ENCODE data around the gene SDK2.

Gene SDK2

GRCh38 chr17:73292031-73292531 is 352.2 kb downstream of the SDK2 start:
- Histone ChIP-seq H3K36me3 (peaks cover 4% of the 10 kb centered on the region; the same call in 1 of the 2 replicates), H3K4me1 (peaks cover 3% of the 10 kb centered on the region; the same call in 1 of the 2 replicates), H3K9me3 (no peaks in the 10 kb centered on the region), H3K27me3 (no peaks in the 10 kb centered on the region), H3K4me3 (ENCODE audit: low read depth, low read length) (no peak overlapping the region)
- no peak for TF ChIP-seq CTCF (IDR thresholded peaks at IDR 0.05; ENCODE audit: low read depth, low read length)
- no peak for DNase-seq

GRCh38 chr17:73291260-73291801 is 352.9 kb downstream of the SDK2 start:
- TF ChIP-seq CTCF (IDR thresholded peaks at IDR 0.05; ENCODE audit: low read depth, low read length): no peak
- Histone ChIP-seq H3K4me1 (peaks cover 3% of the 10 kb centered on the region; the same call in 1 of the 2 replicates), H3K4me3 (ENCODE audit: low read depth, low read length) (no peak overlapping the region), H3K36me3 (peaks cover 7% of the 10 kb centered on the region), H3K9me3 (no peaks in the 10 kb centered on the region), H3K27me3 (no peaks in the 10 kb centered on the region)
- DNase-seq: no peak

- Histone ChIP-seq H3K27me3 (no peaks in the 10 kb centered on the region), H3K36me3 (peaks cover 14% of the 10 kb centered on the region), H3K4me3 (ENCODE audit: low read depth, low read length) (no peak overlapping the region), H3K9me3 (no peaks in the 10 kb centered on the region), H3K4me1 (peaks cover 3% of the 10 kb centered on the region)
- no peak for TF ChIP-seq CTCF (IDR thresholded peaks at IDR 0.05; ENCODE audit: low read depth, low read length)
- no peak for DNase-seq
Measured at GRCh38 chr17:73290399-73291259, 353.6 kb downstream of the SDK2 start.

- Histone ChIP-seq H3K4me1 (peaks cover 9% of the 10 kb centered on the region), H3K4me3 (ENCODE audit: low read depth, low read length) (no peak overlapping the region)
- no peak for TF ChIP-seq CTCF (IDR thresholded peaks at IDR 0.05; ENCODE audit: low read depth, low read length)
Measured at GRCh38 chr17:73289549-73290254, 354.5 kb downstream of the SDK2 start.

GRCh38 chr17:73288534-73289302 is 355.5 kb downstream of the SDK2 start:
- Histone ChIP-seq H3K4me1 (peaks cover 15% of the 10 kb centered on the region), H3K27me3 (no peaks in the 10 kb centered on the region), H3K9me3 (no peaks in the 10 kb centered on the region), H3K4me3 (ENCODE audit: low read depth, low read length) (no peak overlapping the region), H3K36me3 (peaks cover 21% of the 10 kb centered on the region)
- no peak for TF ChIP-seq CTCF (IDR thresholded peaks at IDR 0.05; ENCODE audit: low read depth, low read length)
- DNase-seq: no peak

More at GRCh38 chr17:73289549-73290254, 354.5 kb downstream of the SDK2 start:
- peaks cover 21% of the 10 kb centered on the region for H3K36me3 ChIP-seq
- H3K9me3 ChIP-seq: no peaks in the 10 kb centered on the region
- H3K27me3 ChIP-seq: no peaks in the 10 kb centered on the region
- no peak for DNase-seq
